Thyroid gland (tissue), 4 donors: ENCODE results near the gene MRPS6.
A peak's percentile ranks its signal among the peaks of the same experiment; 100 is the strongest.

Experiments used
- CTCF ChIP-seq, 6 experiments: fragments of 200-600 bp in 3 of 6; fragments of 450-650 bp in 3 of 6; sonication (generic) in 3 of 6; IDR thresholded peaks; one replicate each; pipeline ENCODE4 v1.5.1; 2016 to 2019; ENCODE audit warnings: antibody characterized with exemption in 6 of 6, mild to moderate bottlenecking in 2 of 6, inconsistent platforms in 1 of 6, moderate library complexity in 1 of 6
- POLR2A ChIP-seq, 2 donors: fragments of 450-650 bp; IDR thresholded peaks; one replicate each; pipeline ENCODE4 v1.6.1; 2017; ENCODE audit warnings: antibody characterized with exemption in 2 of 2, mild to moderate bottlenecking in 2 of 2, moderate library complexity in 1 of 2

DNA sequence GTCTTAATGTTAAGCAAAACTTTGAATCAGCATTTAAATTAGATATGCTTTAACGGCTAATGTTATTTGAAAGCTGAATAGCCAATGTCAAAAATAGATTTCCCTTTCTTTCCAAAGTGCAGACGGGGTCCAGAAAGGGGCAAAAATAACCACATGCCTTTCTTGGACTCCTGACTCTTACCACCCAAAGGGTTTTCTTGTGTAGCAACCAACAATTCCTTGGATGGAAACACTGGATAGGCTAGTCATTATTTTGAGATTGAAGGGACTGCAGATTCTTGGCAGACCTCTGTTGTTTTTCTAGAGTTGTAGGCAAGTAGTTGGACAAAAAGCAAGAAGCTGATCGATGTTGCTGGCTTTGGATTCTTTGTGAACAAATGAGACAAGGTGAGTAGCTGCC lies 107.0 kb downstream of the MRPS6 start:
- TF ChIP-seq CTCF (IDR thresholded peaks at IDR 0.05) (no peak), POLR2A (IDR thresholded peaks at IDR 0.05) (peak in 1 of 2 donors; percentile 14)
